Activated CD8-positive, alpha-beta memory T cell treated with anti-CD3 and anti-CD28 coated beads for 4 hours (primary cell): ENCODE data around the gene HOXA10.

Experiments
- DNase-seq, 2 donors: peaks; one replicate each; pipeline ENCODE4 v3.0.0-alpha.2; 2020; ENCODE audit warnings: low read depth in 2 of 2

The HOXA10 gene

DNA sequence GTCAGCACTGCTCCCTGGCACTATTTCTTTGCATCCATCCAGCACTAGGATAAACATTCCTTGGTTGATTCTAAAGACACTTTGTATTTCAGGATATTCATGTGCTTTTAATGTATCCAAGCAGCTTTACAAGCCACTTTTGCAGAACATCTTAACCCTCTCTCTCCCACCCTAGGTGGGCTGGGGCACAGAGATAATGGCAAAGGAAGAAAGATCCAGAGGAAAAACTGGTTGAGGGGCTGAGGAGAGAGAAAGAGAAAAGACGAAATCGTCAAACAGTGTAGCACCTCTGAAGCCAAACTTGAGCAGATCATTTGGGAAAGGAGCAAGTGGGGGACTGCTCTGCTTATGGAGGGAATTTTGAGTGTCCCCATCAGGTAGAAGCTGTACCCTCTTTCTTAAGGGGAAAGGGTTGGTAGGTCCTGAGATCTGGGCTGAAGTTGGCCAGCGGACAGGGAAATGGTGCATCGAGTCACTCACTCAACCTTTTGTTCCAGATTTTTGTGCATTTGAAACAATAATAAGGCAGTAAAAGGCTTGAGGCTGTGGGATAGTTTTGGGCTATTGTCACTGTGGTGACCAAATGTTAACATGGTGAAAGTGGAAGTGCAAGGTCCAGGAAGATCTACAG, 30.0 kb upstream of the HOXA10 start:
- DNase-seq: no peak

DNA sequence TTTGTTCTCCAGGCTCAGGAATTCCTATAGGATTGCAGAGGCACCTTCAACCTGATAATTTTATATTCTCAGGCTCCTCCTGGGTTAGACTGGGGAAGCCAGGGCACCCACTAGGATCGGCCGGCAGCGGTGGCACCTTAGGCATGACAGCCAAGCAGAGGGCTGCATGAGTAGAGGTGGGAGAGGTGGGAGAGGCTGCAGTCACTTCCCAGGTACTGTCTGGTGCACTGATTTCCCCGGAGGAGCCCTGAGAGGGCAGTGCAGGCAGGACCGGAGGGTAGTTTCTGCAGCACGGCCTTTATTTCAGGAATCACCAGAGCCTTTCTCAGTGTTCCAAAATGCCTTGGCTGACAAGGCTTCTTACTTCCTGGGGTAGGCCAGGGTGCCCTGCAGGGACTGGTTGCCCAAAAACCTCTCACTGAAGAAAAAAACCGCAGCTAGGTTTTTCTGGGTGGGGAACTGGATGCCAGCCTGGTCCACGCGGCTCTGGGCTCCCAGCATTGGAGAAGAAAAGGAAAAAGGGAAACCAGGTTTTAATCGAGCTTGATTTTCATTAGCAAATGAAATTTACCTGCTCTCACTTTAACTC, 29.3 kb upstream of the HOXA10 start:
- no peak for DNase-seq

DNA sequence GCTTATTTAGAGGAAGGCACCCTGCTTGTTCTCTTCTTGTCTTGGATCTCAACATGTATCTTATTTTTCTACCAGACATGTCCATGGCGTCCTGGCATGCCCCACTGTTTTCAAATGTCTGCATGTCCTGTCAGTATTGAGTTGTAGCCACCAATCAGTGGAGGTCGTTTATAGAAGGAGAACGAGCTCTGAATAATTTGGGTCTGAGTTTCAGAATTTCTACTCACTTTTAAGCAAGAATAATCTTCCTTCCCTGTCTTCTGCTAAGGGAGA, 28.7 kb upstream of the HOXA10 start:
- no peak for DNase-seq

DNA sequence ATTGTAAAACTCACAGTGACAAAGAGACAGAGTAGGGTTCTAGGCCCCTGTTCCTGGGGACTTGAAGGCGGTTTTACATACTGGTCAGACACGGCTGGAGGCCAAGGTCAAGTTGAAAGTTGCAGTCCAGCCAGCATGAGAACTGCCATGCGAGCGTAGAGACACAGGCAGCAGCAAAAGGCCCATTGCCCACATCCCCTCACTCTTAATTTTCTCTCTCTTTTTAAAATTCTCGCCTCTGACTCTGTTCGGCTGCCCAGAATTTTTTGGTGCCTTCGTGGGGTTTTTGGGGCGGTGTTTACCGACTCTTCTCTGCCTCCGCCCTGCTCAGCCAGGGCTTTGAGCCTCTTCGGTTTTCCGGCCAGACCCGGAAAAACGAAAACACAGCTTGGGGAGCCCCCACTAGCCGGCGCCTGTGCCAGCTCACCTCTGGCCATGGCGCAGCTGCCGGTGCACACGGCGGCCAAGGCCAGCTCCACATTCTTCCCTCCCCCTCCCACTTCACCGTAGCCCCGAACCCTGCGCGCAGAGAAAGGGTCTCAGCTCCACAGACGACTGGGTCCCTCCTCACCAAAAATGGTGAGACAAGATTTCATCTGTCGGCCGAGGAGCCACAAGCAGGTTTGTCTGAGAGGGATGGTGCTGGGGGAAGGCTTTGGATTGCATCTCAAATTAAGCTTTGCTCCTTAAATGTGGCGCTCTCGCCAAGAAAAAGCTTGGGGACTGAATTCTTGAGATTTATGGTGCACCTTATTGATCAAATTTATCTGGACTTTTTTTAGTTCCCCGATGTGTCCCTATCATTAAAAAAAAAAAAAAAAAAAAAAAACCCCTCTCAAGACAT, 28.1 kb upstream of the HOXA10 start:
- DNase-seq: no peak

DNA sequence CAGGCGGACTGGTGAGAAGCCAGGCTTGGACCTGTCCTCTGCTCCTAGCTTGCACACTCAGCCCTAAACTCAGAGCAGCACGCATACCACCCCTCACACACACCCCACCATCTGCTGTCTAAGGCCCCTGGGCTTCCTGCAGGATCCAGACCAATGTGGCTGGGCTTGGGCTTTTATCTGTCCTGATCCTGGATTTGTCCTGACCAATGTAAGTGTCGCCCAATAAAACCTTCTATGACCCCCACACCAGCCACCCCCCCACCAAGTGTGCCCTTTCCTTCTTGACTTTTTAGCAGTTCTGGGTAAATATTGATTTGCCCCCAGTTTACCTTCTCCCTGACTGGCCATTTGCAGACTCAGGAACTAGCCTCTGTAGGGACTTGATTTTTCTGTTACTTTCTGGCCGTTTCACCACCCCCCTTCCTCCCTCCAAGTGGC, 27.5 kb upstream of the HOXA10 start:
- no peak for DNase-seq

DNA sequence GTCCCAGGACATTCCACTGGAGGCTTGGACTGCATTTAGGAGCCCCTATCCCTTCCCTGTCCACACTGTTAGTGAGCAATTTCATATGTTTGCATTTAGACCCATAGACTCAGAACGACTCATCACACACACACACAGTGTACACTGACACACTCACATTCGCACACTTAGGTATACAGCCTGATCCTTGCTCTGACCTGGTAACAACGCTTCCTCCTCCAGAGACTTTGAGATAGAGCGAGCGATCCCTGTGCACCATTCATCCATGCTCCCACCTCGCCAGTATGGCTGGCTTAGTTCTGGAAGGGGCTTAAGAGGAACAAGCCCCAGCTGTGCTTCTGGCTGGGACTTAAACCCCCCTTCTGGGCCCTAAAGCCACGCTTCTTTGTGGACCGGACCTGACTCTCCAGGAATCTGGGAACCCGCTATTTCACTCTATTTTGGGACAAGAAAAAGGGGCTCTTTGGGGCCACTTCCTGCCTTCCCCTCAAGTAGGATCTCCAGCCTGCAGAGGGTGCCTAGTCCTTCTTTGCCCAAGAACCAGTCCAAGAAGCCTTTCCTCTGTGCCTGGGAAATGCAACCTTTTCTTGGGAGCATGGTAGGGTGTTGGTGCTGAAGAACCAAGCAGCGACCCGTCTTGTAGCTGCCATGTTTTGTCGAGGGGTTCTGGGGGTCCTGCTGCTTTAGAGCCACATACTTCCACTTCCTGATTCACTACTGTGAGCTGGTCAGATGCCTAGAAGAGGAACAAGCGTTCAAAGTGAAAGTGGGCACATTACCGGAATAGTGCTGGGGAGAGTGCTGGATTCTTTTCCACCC, 26.9 kb upstream of the HOXA10 start:
- no peak for DNase-seq

DNA sequence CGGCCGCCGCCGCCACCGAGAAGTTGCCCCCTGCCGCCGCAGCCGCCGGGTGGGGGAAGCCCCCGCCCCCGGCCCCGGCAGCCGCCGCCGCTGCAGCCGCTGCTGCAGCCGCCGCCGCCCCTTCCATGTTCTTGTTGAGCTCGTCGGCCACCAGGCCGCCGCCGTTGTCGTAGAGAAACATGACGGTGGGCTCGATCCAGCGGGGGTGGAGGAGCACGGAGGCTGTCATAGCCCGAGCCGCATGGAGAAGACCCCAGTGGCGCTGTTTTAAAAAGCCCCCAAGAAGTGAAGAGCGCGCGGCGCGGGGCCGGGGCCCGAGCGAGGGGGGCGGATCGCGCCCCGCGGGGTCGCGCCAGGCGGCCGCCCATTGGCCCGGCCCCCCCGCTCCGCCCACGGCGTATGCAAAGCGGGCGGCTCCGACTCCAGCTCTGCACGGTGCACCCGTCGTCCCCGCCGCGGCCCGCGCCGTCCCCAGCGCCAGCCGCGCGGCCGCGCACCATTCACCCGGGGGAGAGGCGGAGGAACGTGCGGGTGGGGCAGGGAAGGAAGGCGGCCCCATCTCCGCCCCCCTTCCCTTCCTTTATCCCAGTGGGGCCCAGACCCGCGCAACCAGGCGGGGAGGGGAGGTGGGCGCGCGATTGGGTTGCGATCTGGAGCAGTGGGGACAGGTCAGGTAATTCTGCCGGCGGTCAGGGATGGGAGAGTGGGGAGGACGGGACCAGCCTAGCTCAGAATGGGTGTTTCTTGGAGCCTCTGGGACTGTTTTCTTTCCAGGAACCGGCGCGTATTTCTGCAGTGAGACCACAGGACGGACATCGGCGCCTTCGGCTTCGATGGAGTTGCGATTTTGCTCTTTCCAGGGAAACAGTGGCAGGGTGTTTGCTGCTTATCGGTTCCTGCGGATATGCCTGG, 26.0 kb upstream of the HOXA10 start, which contains the start of gene HOXA13:
Gene HOXA13, minus strand, starts transcription at position 243 of the 912 bp plus-strand sequence. Its CDS starts 14 bp downstream, at position 229.
- no peak for DNase-seq

DNA sequence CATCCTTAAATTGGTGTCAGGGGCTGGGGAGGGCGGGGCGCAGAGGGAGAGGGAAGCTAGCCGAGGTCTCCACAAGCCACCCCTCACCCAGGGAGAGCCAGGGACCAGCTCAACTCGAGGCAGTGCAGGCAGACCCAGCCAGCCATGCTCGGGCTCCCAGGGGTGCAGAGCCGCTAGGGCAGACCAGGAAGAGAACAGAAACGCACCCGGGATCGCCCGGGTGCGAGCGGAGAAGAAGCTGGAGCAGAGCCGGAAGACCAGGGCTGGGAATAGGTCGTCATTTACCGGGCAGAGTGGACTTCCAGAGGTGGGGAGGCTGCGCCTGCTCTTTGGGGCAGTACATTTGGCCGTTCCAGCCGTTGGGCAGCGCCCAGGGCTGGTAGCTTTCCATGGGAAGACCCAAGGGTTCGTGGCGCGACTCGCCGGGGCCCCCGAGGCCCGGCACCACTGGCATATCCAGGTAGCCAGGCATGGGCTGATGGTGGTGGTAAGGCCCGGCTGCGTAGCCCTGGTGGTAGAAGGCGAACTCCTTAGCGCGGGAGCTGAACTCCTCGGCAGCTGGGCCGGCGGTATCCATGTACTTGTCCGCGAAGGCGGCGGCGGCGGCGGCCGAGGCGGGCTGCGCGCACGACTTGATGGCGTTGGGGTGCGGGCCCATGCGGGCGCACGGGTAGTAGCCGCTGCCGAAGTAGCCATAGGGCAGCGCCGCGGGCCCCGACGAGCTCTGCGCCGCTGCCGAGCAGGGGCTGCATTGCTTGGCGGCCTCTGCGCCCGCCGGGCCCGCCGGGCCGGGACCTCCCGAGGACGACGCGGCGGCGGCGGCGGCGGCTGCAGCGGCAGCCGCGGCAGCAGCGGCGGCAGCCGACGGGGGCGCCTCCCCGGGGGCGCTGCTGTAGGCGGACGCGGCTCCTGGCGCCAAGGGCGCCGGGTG, 25.0 kb upstream of the HOXA10 start:
- no peak for DNase-seq

DNA sequence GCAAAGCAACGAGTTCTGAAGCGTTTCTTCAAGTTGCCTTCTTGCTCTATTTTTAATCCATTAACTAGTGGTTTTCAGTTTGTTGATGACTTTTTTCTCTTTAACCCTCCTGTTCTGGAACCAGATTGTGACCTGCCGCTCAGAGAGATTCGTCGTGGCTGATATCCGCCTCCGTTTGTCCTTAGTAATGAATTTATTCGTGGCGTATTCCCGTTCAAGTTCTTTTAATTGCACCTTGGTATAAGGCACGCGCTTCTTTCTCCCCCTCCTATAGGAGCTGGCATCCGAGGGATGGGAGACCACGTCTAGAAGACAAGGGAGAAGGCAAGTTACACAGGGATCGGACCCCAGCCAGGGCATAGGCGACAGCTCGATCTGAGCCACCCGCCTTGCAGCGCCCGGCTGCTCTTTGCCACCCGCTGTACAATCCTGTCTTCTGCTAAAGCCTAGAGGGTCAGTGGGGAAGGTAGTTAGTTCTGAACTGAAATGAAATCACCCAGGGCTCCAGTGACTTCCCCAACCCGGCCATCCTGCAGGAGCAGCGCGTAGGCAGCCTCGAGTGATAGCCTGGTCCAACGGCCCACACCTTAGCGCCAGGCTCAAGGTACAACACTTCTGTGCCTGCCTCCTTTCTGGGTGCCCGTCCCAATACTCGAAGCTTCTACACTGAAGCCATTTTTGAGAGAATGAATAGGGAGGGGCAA, 24.2 kb upstream of the HOXA10 start:
- DNase-seq: no peak

DNA sequence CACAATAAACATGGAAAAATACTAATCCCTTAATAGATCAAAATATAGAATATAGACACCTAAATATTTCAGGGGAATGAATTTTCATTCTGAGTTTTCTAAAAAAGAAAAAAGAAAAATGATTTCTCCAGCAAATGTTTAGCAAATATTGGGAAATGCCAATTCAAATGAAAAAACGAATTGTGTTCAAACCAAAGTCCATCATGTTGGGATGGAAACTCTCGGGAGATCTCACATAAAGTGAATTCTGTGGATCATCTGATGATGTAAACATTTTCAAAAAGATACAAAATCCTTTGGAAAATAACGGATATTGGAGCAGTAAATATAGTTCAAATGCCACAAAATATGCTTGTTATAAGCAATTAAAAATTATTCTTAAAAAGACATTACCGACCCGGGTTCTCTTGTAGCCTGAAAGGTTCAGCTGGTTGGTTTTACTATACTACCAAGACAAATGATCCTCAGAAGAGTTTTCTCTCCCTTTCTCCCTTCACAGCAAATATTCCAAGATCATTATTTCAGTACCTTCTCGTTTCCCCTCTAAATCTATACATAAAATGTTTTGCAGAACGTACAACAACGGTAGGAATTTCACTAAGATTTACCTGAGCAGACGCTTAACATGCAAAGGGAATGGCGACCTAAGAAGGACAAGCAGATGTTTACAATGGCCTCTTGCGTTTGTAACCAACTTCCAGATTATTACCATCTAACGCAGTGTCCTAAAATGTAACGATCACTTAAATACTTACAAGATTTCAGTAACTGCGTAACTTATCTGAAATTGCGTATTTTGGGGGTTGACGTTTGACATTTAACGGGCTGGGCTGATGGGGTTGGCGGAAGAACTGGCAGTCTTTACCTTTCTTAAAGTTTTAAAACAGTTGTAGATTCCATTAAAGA, 23.3 kb upstream of the HOXA10 start:
- DNase-seq: no peak

DNA sequence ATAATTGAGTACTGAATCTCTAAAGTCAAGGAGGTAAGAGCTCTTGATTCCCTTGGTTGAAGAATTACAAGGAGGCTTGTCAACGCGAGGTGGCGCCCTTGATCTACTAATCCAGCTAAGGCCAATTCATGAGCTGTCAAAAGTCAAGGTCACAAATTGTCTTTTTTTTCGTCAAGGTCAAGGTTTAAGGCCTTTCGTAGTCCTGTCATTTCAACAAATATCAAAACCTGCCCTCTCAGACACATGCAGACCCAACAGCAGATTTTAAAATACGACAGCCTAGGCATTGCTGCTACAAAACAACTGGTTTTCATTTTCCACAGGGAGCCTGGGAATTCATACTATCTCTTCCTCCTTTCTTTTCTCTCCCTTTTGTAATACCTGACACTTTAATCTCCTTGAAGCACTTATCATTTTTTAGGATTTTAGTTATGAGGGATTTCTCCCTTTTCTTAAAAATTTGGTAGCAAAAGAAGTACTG, 22.2 kb upstream of the HOXA10 start:
- DNase-seq: peak; percentile 66 to 71

DNA sequence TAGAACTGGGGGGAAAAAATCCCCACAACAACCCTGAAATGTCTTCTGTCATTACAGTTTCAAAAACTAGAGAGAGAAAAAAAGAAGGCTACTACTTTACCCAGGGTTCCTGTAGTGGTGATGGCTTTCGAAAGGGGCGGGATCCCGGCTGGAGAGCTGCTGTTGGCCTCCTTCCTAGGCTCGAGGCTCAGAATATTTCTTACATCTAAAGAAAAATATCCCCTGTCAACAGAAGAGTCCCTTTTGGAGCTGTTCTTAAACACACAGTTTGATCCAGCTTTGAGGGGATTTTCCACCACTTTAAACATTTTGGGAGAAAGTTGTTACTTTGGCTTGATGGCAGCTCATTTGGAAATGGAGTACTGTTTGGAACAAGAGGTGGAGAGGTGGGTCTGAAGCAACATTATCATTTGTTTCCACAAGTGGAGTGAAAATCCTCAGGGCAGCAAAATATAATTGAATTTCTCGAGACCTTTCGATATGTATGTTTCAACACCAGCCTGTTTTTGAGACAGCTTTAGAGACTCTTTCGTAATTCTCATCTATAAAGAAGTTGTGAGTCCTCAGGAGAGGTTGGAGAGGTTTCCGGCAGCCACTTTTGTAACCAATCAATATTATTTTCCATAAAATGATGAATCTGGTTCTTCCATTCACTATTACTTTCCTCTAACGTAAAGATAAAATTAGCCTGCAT, 20.7 kb upstream of the HOXA10 start:
- DNase-seq: no peak

DNA sequence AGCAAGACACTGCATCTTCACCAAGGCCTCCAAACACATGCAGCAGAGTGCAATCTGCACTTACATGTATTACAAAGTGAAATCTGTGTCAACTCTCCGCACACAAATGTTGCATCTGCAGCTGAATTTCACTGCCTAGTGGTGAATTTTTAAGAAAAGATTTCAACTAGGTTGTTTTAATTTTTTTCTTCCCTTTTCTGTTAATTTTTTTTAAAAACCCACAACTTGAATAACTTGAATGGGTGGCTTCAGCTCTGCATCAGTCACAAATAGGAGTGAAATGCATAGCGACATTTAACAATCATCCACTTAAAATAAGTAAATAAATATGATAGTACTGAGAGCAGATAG, 19.9 kb upstream of the HOXA10 start:
- no peak for DNase-seq

DNA sequence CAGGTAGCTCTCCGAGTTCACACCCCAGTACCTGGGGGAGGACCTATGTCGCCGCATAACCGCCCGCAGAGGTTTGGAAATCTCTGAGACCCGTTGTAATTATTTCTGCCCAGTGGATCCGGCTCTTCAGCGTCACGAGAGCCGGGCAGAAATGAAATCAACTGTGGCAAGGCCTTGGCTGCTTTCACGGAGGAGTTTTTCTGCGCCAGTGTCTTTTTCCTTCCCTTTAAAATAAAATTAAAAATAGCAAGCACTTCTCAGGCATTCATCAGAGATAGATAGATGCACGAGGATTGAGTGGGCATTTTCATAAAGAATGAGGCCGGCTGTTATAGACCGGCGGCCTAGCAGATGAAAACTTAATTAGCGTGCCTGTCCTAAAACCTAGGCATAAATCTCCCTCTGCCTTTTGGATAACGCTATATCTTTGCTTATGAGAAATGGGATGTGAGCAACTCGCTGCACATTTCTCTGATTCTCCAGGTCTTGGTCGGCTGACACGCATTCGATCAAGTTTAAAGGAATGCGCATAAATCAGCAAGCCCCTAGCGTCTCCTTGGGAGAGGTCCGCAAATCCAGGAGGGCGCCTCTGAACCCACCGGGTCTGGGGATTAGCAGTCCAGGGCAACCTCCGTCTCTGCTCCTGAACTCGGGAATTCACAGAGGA, 19.3 kb upstream of the HOXA10 start:
- no peak for DNase-seq

DNA sequence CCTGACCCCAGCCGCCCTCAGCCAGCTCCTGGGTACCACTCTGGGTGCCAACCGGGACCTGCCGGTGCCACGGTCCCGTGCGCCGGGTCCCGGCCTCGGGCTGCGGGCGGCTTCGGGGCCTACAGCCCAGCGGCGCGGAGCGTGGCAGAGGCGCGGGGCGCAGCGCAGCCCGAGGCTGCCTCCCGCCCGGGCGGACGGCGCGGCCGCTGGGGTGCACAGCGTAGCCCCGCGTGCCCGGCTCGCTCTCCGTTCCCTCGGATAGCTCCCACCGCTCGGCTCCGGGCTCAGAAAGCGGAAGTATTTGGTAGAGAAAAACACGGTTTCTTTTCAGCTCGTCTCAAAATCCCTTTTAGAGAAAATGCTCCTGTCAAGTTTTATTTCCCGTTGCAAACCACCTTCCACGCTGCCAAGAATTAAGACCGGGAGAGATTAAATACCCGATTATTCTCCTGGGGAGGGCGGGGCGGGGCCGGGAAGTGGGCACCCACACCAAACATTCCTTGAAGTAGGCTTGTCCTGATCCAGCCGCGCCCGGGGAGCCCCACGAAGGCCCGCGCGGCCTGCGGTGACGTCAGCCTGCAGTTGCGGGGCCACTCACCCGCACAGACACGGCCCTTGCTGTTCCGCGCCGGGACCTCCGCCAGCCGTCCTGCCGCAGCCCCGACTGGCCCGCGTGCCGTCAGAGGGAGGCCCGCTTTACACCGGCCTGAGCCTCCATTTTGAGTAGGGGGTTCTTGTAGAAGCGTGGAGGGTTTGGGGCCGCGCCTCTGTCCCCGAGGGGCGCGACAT, 18.6 kb upstream of the HOXA10 start:
- DNase-seq: no peak

DNA sequence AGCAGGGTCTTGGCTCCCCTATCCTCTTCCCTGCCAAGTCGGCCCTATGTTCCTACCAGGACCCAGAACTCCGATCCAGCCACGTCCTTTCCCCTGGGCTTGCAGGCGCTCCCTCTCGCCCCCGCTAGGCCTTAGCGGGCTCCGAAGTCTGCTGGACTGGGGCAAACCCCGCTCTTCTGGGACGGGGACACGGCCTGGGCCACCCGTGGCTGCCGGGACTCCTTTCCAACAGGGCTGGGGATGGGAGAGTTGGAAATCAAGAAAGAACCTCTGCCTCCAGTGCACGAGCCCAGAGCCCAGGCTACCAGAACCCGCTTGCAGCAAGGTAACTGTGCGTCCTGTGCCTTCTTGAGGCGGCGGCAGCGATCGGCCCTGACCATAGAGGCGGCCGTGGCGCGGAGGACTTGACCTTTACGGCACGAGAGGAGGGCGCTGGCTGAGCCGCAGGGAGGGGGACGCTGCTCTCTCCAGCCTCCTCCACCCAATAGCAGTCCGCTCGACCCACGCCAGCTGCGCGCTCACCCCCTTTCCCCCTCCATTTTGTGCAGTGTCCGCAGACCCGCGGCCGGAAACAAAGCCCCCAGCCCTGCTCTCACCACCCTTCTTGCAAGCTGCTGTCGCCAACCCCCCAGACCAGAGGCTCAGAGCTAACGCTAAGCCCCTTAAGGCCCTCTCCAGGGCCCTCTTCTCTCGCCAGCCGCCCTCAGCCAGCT, 17.9 kb upstream of the HOXA10 start:
- DNase-seq: no peak
